ENCODE results near the gene IL10RA.

The IL10RA gene

DNA sequence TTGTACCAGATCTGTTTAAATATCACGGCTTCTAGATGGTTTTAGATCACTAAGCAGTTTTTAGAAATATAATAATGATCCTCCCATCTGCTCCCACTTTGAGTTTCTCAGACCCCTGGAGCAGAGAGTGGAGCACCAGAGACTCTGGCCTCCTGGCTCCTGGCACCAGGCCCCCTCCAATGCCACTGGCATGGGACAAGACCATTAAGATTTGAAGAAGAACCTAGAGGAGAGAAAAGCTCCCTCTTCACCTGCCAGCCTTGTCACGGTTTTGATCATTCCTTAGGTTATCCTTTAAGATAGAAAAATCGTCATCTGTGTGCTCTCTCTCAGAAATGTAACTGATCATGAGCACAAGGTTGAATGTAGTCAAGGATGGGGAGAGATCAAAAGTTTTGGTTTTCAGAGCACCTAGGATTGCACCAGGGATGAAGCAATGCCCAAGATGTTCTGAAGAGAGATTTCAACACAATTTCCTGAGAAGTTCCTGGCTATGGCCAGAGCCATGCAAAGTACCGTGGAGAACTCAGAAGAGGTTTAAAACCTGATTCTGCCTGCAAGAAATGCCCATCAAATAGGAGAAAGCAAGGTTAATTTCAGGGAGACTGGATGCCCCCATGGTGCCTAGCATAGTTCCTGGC is 22.2 kb downstream of the IL10RA start:
- Histone ChIP-seq H3K27ac (peak overlapping the region; percentile 92), H3K4me3 (ENCODE audit: low read depth in 1 of 2, low read length in 1 of 2) (no peak overlapping the region), H3K4me1 (ENCODE audit: control insufficient read depth in 1 of 2, insufficient read depth in 1 of 2, low read depth in 1 of 2, low read length in 1 of 2) (peaks cover 66 to 67% of the 10 kb centered on the region in 2 experiments), H3K27me3 (no peaks in the 10 kb centered on the region), H3K9me3 (no peaks in the 10 kb centered on the region), H3K36me3 (no peaks in the 10 kb centered on the region)
- TF ChIP-seq, protein P1, sequence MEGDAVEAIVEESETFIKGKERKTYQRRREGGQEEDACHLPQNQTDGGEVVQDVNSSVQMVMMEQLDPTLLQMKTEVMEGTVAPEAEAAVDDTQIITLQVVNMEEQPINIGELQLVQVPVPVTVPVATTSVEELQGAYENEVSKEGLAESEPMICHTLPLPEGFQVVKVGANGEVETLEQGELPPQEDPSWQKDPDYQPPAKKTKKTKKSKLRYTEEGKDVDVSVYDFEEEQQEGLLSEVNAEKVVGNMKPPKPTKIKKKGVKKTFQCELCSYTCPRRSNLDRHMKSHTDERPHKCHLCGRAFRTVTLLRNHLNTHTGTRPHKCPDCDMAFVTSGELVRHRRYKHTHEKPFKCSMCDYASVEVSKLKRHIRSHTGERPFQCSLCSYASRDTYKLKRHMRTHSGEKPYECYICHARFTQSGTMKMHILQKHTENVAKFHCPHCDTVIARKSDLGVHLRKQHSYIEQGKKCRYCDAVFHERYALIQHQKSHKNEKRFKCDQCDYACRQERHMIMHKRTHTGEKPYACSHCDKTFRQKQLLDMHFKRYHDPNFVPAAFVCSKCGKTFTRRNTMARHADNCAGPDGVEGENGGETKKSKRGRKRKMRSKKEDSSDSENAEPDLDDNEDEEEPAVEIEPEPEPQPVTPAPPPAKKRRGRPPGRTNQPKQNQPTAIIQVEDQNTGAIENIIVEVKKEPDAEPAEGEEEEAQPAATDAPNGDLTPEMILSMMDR (IDR thresholded peaks at IDR 0.05) = no peak

DNA sequence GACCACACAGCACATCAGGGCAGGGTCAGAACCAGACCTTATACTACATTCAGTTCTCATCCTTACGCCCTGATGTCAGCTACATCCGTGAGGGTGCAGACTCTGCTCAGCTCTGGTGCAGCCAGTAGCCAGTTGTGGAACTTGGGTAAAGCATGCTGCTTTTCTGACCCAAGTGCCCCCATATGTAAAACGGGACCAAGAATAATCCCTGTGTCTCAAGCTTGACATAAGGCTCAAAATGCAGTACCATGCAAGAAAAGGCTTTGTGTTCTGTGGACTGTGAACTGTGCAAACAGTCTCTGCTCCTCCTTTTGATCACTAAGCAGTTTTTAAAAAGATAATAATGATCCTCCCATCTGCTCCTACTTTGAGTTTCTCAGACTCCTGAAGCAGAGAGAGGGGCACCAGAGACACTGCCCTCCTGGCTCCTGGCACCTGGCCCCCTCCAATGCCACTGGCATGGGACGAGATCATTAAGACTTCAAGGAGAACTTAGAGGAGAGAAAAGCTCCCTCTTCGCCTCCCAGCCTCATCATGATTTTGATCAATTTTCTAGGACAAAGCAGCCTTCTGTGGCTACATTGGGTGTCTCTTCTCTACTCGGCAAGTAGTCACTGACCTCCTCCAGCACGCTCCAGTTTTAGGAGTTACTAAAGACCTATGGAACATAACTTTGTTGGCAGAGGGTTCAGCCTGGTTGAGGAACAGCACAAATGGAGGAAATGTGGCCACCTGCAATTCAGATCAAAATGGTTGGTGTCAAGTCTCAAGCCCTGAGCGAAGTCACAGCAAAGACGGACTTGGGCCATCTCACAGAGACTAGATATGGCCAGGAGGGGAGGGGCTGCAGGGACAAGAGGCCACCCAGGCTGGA is 23.9 kb downstream of the IL10RA start:
- no peaks in the 10 kb centered on the region for H3K27me3 ChIP-seq
- TF ChIP-seq, protein P1 (IDR thresholded peaks at IDR 0.05) = no peak
- H3K36me3 ChIP-seq = no peaks in the 10 kb centered on the region
- peak overlapping the region; percentile 3 to 48 for H3K4me3 ChIP-seq (ENCODE audit: low read depth in 1 of 2, low read length in 1 of 2)
- H3K9me3 ChIP-seq = no peaks in the 10 kb centered on the region
- H3K27ac ChIP-seq = peak overlapping the region; percentile 92
- peaks cover 65 to 66% of the 10 kb centered on the region in 2 experiments for H3K4me1 ChIP-seq (ENCODE audit: control insufficient read depth in 1 of 2, insufficient read depth in 1 of 2, low read depth in 1 of 2, low read length in 1 of 2)

DNA sequence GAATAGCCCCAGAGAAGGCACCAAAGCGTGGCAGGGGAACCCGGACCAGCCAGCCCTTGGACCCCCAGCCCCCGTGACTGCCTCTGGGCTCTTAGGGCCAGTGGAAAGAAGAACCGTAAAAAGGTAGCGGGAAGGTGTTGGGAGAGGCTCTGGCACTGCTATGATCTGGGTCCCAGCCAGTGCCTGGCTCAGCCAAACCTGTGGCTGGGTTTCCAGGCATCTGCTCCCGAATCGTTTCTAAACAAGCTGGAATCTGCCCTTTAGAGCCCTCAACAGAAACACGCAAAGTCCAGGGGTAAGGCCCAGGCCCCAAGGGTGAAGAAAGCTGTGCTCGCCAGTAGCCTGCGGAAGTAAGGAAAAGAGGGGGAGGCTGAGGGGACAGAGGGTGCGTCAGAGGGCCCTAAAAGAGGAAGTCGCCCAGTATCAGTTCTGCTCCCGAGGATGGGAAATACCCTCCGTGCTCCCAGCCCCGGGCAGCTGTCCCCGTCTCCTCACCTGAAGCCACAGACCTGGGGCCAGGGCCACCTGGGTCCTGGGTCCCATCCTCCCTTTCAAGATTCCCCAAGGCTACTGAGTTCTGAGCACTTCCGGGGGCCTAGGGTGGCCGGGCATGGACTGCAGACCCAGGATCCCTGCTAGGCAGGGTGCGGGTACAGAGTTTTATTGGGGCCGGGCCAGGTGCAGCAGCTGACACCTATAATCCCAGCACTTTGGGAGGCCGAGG is 24.7 kb downstream of the IL10RA start:
- H3K27me3 ChIP-seq = peaks cover 7% of the 10 kb centered on the region
- peak overlapping the region; percentile 3 to 48 for H3K4me3 ChIP-seq (ENCODE audit: low read depth in 1 of 2, low read length in 1 of 2)
- no peaks in the 10 kb centered on the region for H3K9me3 ChIP-seq
- TF ChIP-seq, protein P1 (IDR thresholded peaks at IDR 0.05) = peak; percentile 35
- no peaks in the 10 kb centered on the region for H3K36me3 ChIP-seq
- peaks cover 65 to 66% of the 10 kb centered on the region in 2 experiments for H3K4me1 ChIP-seq (ENCODE audit: control insufficient read depth in 1 of 2, insufficient read depth in 1 of 2, low read depth in 1 of 2, low read length in 1 of 2)
- peak overlapping the region; percentile 92 for H3K27ac ChIP-seq

DNA sequence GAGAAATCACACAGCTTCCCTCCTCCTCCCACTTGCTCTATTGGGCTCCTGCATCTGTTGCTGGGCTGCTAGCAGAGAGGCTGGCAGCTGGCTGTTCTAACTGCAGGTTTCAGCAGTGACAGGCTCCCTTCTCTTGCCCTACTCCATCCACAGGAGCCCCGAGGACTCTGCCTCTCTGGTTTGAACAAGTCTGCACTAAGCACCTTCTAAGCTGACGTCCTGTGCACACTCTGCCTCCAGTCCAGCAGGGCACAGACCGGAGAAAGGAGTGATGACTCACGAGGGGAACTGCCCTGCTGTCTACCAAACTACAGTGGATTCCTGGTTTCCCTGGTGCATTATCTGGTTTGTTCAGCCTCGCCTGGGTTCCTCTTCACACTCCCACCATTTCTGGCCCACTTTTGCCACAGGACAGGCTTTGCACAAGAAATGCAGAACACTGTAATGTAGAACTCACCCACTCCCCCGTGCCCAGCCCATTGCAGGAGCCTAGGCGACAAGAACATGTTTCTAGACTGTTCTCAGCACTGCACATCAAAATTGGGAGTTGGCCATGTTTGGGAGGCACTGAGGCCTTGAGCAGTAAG is 26.0 kb downstream of the IL10RA start:
- no peaks in the 10 kb centered on the region for H3K9me3 ChIP-seq
- H3K36me3 ChIP-seq = no peaks in the 10 kb centered on the region
- peaks cover 55 to 56% of the 10 kb centered on the region in 2 experiments for H3K4me1 ChIP-seq (ENCODE audit: control insufficient read depth in 1 of 2, insufficient read depth in 1 of 2, low read depth in 1 of 2, low read length in 1 of 2)
- peak overlapping the region; percentile 92 for H3K27ac ChIP-seq
- TF ChIP-seq, protein P1 (IDR thresholded peaks at IDR 0.05) = no peak
- H3K27me3 ChIP-seq = peaks cover 13% of the 10 kb centered on the region
- no peak overlapping the region for H3K4me3 ChIP-seq (ENCODE audit: low read depth in 1 of 2, low read length in 1 of 2)

DNA sequence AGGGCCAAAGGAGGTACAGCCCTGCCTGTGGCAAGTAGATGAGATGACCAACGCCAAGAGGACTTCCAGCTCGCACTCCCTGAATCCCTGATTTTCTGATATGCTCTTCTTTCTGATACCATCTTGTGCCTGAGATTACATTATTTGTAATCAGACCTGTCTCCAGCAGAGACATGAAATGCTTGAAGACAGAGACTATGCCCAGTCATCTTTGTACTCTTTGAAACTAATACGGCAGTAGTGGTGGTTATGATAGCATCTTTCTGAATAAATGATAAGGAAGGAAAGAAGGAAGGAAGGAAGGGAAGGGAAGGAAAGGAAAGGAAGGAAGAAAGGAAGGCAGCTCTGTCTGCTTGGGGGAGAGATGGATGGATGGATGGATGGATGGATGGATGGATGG is 27.8 kb downstream of the IL10RA start:
- TF ChIP-seq, protein P1 (IDR thresholded peaks at IDR 0.05) = no peak
- H3K36me3 ChIP-seq = no peaks in the 10 kb centered on the region
- no peaks in the 10 kb centered on the region for H3K9me3 ChIP-seq
- H3K27ac ChIP-seq = no peak overlapping the region
- H3K4me3 ChIP-seq (ENCODE audit: low read depth in 1 of 2, low read length in 1 of 2) = no peak overlapping the region
- peaks cover 13% of the 10 kb centered on the region for H3K27me3 ChIP-seq
- peaks cover 36 to 37% of the 10 kb centered on the region in 2 experiments for H3K4me1 ChIP-seq (ENCODE audit: control insufficient read depth in 1 of 2, insufficient read depth in 1 of 2, low read depth in 1 of 2, low read length in 1 of 2)
